Body of pancreas (tissue), 4 donors: ENCODE data around the gene FAM20C.

Experiments
- POLR2A ChIP-seq, 3 donors: fragments of 450-650 bp; IDR thresholded peaks; one replicate each; pipeline ENCODE4 v1.6.1; 2016; ENCODE audit warnings: antibody characterized with exemption in 3 of 3, mild to moderate bottlenecking in 2 of 3
- TF ChIP-seq, protein P1 (sequence below), 7 experiments: fragments of 450-650 bp in 4 of 7; fragments of 200-600 bp in 3 of 7; sonication (generic) in 3 of 7; IDR thresholded peaks; one replicate each; pipeline ENCODE4 v1.5.1; 2016 to 2019; ENCODE audit warnings: antibody characterized with exemption in 7 of 7

DNA sequence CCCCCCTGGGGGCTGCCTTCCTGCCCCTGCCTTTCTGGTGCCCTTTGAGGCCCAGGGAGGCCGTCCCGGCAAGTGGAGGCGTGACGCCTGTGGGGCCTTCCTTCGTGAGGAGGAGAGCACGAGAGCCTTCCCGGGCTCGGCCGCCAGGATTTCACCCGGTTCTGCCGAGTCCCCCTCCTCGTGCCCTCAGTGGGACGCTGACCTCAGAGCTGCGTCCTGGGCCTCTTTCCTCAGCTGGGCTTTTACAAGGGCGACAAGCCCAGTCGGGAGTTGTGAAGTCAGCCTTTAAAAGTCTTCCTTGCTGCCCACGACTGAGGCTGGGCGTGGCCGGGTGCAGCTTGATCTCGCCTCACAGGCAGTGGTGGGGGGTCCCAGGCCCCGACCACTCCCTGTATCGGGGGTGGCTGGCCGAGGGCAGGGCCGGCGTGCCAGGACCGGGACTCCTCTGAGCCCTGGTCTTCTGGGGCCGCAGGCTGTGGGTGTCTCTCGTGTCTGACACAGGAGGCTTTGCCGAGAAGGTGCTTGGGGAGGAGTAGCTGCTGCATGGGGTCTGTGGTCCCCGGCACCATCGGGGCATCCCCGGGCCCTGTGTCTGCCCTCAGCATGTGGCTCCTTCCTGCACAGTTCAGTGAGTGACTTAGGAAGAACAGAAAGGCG lies 41.8 kb downstream of the FAM20C start:
- TF ChIP-seq, protein P1, sequence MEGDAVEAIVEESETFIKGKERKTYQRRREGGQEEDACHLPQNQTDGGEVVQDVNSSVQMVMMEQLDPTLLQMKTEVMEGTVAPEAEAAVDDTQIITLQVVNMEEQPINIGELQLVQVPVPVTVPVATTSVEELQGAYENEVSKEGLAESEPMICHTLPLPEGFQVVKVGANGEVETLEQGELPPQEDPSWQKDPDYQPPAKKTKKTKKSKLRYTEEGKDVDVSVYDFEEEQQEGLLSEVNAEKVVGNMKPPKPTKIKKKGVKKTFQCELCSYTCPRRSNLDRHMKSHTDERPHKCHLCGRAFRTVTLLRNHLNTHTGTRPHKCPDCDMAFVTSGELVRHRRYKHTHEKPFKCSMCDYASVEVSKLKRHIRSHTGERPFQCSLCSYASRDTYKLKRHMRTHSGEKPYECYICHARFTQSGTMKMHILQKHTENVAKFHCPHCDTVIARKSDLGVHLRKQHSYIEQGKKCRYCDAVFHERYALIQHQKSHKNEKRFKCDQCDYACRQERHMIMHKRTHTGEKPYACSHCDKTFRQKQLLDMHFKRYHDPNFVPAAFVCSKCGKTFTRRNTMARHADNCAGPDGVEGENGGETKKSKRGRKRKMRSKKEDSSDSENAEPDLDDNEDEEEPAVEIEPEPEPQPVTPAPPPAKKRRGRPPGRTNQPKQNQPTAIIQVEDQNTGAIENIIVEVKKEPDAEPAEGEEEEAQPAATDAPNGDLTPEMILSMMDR (IDR thresholded peaks at IDR 0.05), result no peak
- no peak for TF ChIP-seq POLR2A (IDR thresholded peaks at IDR 0.05)
